ENCODE measurements around the gene IKBKE.

DNA sequence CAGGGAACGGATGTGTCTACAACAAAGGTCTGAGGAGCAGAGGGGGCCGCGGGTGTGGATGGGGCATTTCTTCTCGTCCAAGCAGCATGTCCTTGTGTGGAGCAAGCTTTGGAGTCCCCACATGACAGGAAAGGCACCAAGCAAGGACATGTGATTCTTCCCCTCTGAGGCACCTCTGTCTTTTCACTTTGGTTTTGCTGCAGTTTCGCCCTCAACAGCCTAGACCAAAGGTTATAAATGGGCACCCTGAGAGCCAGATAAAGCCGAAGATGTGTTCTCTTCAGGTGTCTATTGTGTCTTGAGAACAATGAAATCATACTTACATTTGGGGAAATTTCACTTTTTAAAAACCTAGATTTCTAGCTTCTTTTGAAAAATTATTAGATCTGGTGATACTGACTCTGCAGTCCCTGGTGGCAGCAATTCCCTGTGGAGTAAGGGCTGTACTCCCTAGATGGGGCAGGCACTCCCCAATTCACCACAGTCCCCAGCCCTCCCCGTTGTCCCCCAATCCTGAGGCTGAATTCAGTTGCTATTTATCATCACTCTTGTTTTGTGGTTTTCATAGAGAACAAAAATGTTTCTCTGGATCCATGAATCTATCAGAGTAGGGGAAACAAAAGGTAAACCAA is 28.8 kb upstream of the IKBKE start:
- TF ChIP-seq, protein P1, sequence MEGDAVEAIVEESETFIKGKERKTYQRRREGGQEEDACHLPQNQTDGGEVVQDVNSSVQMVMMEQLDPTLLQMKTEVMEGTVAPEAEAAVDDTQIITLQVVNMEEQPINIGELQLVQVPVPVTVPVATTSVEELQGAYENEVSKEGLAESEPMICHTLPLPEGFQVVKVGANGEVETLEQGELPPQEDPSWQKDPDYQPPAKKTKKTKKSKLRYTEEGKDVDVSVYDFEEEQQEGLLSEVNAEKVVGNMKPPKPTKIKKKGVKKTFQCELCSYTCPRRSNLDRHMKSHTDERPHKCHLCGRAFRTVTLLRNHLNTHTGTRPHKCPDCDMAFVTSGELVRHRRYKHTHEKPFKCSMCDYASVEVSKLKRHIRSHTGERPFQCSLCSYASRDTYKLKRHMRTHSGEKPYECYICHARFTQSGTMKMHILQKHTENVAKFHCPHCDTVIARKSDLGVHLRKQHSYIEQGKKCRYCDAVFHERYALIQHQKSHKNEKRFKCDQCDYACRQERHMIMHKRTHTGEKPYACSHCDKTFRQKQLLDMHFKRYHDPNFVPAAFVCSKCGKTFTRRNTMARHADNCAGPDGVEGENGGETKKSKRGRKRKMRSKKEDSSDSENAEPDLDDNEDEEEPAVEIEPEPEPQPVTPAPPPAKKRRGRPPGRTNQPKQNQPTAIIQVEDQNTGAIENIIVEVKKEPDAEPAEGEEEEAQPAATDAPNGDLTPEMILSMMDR (IDR thresholded peaks at IDR 0.05; ENCODE audit: low read depth, low read length, poor library complexity, severe bottlenecking) = no peak
- TF ChIP-seq EZH2phosphoT487 (IDR thresholded peaks at IDR 0.05; ENCODE audit: borderline replicate concordance, low read length) = no peak

All from DOHH2 (cell line).